ENCODE results near the gene YJU2.

Gene YJU2

DNA sequence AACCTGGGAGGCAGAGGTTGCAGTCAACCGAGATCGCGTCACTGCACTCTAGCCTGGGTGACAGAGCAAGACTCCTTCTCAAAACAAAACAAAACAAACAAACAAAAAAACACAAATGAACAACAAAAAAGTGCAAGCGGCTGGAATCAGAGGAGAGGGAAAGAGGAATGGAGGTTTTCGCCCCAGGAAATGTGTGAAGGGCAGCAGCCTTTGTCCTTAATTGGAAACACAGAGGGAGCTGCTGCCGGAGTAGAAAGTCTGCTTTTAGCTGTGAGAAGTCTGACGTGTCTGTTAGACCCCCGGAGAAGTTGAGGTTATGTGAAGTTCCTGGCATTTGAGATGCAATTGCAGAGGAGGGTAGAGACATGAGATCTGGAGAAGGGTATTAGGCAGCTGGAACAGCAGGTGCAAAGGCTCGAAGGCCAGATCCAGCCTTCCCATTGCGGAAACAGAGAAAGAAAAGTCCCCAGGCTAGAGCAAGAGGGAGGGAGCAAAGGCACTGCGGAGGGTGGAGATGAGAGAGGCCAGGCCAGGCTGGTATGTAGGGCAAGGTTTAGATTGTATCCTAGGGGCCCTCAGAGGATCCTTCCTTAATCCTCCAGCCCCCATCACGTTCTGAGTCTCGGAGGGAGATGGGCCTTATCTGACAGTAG, 54.8 kb downstream of the YJU2 start:
- DNase-seq = no peak

DNA sequence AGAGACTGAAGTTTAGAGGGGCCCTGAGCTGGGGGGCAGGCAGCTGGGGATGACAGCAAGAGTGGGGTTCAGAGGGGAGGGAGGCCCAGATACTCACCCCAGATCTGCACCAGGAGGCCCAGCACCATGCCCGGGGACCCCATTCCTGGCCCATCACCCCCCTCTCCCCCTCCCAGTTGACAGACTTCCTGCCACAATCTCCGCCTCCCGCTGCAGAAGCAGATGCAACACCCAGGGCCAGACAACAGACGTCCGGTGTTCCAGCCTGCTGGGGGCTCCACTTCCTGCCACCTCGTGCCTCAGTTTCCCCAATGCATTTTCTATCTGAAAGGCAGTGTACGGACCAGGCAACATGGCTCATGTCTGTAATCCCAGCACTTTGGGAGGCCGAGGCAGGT, 55.4 kb downstream of the YJU2 start, which contains the start of gene TMIGD2:
TSS of gene TMIGD2 (minus strand) at position 147 of the 398 bp plus-strand sequence. CDS start at position 143, 4 bp downstream.
- no peak for DNase-seq

DNA sequence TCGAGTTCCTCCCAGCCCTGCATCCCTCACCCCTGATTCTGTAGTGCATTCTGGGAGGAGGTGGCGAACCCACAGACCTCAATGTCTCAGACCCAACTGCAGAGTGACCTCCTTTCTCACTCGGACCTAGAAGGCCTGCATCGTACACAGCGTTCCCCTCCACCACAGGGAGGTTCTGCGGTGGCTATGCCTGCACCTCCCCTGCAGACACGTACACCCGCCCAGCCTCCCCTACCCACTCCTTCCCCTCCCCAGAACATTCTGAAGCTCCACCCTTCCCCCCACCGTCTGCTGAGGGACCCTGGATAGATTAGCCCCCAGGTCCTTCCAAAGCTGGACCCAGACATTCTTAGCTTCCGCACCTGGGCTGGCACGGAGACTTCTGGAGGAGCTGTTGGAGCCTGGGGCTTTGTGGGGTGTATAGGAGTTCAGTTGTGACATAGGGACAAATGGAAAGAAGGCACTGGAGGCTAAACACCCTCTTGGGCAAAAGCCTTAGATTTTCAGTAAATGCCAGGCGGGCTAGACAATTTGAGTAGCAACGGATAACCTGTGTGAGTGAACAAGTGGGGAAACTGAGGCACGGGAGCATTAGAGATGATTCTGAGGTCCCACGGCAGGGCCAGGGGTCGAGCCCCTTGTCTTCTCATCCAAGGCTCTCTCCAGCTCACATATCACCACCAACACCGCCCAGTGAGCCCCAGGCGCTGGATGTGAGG, 57.1 kb downstream of the YJU2 start:
- no peak for DNase-seq

DNA sequence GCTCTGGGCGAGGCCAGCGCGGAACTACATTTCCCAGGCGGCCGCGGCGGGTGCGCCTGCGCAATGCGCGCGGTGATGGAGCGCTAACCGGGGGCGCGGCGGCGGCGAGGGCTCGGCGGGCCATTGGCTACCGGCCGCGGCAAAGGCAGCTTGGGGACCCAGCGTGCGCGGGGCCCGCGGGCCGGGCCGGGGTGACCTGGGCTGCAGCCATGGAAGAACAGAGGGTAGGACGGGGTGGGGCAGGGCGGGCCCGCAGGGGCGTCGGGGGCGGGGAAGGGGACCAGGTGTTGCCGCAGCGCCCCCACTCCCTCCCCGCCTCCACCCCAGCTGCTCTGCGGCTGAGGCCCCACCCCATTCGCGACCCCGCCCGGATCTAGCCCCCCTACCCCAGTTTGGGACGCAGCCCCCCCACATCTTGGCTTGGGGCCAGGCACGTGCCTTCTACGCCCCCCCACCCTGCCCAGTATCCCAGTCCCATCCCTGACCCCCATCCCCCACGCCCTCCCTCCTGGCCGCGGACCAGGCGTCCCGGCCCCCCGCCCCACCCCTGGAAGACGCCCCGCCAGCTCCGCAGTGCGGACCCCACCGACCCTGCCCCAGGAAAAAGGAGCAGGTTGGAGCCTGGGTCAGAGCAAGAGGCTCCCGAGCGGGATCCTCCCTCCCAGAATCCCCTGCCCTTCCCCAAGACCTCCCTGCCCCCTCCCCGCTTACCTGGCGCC, 57.8 kb downstream of the YJU2 start, which contains the start of gene FSD1:
TSS of gene FSD1 (plus strand) at position 61 of the 719 bp plus-strand sequence. CDS start at position 210, 149 bp downstream.
- DNase-seq = peak; percentile 63

DNA sequence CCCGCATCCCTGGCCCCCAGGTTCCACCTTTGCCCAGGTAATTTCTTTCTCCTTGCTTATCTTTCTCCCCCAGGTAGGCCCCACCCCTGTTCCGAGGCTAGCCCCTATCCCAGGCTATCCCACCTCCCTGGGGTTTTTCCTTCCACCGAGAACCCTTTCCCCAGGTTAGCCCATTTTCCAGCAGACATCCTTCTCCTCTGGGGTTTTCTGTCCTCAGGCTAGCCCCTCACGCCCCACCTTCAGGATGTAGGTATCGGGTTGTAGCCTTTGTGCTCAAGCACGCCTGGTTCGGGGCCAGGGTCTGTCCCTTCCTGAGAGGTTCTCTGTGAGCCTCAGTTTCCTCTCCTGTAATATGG, 58.4 kb downstream of the YJU2 start:
- DNase-seq = no peak

DNA sequence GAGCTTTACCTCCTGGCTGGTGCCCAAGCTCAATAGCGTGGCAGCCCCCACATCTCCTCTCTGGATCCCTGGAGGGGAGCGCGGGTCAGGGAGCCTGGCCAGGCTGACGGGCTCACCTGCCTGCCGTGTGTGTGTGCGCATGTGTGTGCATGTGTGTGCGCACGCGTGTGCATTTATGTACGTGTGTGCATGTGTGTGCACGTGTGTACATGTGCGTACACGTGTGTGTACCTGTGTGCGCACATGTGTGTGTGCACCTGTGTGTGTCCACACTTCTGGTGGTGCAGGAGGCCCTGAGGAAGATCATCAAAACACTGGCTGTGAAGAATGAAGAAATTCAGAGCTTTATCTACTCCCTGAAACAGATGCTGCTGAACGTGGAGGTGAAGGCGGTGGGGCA, 58.8 kb downstream of the YJU2 start:
- no peak for DNase-seq

DNA sequence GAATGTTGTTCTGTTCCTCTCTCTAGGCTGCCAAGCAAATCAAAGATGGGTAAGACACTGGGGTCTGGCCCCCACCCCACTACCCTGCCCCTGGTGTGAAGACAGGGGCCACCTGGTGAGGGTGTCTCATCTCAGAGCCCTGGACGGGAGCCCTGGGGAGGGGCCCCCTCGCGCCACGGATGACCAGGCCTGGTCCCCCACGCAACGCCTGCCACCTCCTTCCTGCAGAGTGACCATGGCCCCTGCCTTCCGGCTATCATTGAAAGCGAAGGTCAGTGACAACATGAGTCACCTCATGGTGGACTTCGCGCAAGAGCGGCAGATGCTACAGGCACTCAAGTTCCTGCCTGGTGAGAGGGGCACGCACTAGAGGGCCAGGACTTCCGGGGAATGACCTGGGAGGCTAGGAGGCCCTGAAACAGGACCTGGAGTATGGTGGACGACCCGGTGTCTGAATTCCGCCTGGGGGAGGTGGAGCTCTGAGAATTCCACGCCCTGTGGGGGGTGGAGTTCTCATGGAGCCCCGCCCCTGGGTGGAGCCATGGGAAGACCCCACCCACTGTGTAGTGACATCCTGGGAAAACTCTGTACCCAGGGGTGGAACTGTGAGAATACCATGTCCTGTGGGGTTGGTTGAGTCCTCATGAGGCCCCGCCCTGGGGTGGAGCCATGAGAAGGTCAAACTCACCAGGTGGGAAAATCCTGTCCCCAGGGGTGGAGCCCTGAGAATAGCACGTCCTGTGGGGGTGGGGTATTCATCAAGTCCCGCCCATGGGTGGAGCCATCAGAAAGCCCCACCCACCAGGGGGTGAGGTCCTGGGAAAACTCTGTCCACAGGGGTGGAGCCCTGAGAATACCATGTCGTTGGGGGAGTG, 63.6 kb downstream of the YJU2 start:
- DNase-seq = no peak

GRCh38 chr19:4313847-4314490, 67.1 kb downstream of the YJU2 start:
- DNase-seq = no peak

DNA sequence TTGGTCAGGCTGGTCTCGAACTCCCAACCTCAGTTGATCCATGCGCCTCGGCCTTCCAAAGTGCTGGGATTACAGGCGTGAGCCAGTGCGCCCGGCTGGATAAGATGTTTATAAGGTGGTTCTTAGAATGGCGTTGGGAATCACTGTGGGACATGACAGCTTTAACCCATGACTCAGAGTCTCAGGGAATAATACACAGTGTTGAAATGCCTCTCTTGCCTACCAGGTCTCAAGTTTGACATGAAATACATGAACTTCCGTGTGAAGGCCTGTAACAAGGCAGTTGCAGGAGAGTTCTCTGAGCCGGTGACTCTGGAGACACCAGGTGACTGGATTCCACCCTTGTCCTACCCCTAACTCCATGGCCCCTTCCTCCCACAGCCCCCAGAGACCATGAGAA, 70.1 kb downstream of the YJU2 start:
- DNase-seq = no peak

DNA sequence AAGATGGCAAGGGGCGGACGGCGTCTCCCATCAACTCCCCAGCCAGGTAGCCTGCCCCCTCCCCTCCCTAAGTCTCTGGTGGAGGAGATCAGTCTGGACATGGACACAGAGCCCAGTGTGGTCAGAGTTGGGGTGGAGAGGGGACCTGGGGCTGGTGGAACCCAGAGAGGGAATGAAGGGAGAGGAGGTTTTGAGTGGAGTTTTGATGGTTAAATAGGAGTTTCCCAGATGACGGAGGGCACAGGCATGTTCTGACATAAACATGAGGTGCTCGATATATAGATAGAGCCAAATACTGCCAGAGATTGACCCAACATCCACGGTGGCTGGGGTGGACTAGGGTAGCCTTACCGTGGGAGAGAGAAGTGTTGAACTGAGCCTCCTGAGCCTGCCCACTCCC, 71.6 kb downstream of the YJU2 start:
- DNase-seq = no peak

All from fibroblast of upper back skin (primary cell).